Stimulated activated naive CD4-positive, alpha-beta T cell (primary cell): Measurements from ENCODE around the gene CRADD.
A peak's percentile ranks its signal among the peaks of the same experiment; 100 is the strongest.
"Not testable (repeated sequence)": the region's sequence is repeated elsewhere in the genome, so short reads cannot be mapped to it uniquely, and the experiment has no call there.

Experiments
- DNase-seq, 6 experiments: peaks; one replicate each; lab custom pipeline; 2025; lab: John Stamatoyannopoulos, UW

The CRADD gene

GRCh38 chr12:93737457-93738198 is 60.5 kb downstream of the CRADD start:
- no peak for DNase-seq

- no peak for DNase-seq
Observed at GRCh38 chr12:93738199-93739058, 61.3 kb downstream of the CRADD start.

- no peak for DNase-seq
Observed at GRCh38 chr12:93740751-93741150, 63.6 kb downstream of the CRADD start.

GRCh38 chr12:93741659-93742109 is 64.5 kb downstream of the CRADD start:
- DNase-seq = no peak

- DNase-seq = peak; percentile 3 to 65 (median 25)
Observed at GRCh38 chr12:93742110-93742934, 65.1 kb downstream of the CRADD start.

- DNase-seq = no peak
Observed at GRCh38 chr12:93743229-93743998, 66.2 kb downstream of the CRADD start.

- DNase-seq = no peak
Observed at GRCh38 chr12:93743999-93744689, 67.0 kb downstream of the CRADD start.

- no peak for DNase-seq
Observed at GRCh38 chr12:93745286-93745685, 68.1 kb downstream of the CRADD start.

- DNase-seq = no peak
Observed at GRCh38 chr12:93746572-93747168, 69.5 kb downstream of the CRADD start.

- DNase-seq = no peak
Observed at GRCh38 chr12:93748672-93749383, 71.7 kb downstream of the CRADD start.

GRCh38 chr12:93749515-93749914 is 72.3 kb downstream of the CRADD start:
- DNase-seq = no peak

GRCh38 chr12:93750056-93750455 is 72.9 kb downstream of the CRADD start:
- DNase-seq = no peak

- DNase-seq = no peak
Observed at GRCh38 chr12:93751864-93752610, 74.9 kb downstream of the CRADD start.

- DNase-seq = no peak
Observed at GRCh38 chr12:93753285-93753684, 76.1 kb downstream of the CRADD start.

GRCh38 chr12:93753838-93754429 is 76.8 kb downstream of the CRADD start:
- no peak for DNase-seq

GRCh38 chr12:93754859-93755258 is 77.7 kb downstream of the CRADD start:
- DNase-seq = not testable (repeated sequence)

GRCh38 chr12:93756288-93756687 is 79.1 kb downstream of the CRADD start:
- no peak for DNase-seq
